Breast epithelium (tissue), 4 donors: Measurements from ENCODE around the gene MBOAT1. TPM values are rescaled to one million over a fixed set of nuclear protein-coding genes. Genes with fewer than 3 reads are reported as not detected.

Source experiments
- DNase-seq, 2 donors: peaks; one replicate each; pipeline ENCODE4 v3.0.0-alpha.2; 2019; ENCODE audit warnings: low spot score in 2 of 2
- H3K27ac ChIP-seq, 2 donors: fragments of 200-600 bp; sonication (generic) in 1 of 2; one replicate each; pipeline ENCODE4 v1.5.1; 2016 to 2019; ENCODE audit warnings: mild to moderate bottlenecking in 1 of 2
- H3K27me3 ChIP-seq, 2 donors: fragments of 200-600 bp; sonication (generic) in 1 of 2; one replicate each; pipeline versions ENCODE4 v1.5.1 to v1.6.0; 2017 to 2019; ENCODE audit warnings: control low read depth in 1 of 2, mild to moderate bottlenecking in 1 of 2
- H3K36me3 ChIP-seq: fragments of 200-600 bp; one replicate; pipeline ENCODE4 v1.5.1; 2019
- H3K4me1 ChIP-seq, 2 donors: fragments of 200-600 bp; sonication (generic); one replicate each; pipeline ENCODE4 v1.5.1; 2016 to 2019; ENCODE audit warnings: control low read depth in 1 of 2
- H3K4me3 ChIP-seq, 3 donors: fragments of 200-600 bp; sonication (generic); 1 replicate in 2 of 3; 2 replicates in 1 of 3; pipeline ENCODE4 v1.5.1; 2016 to 2019; ENCODE audit warnings: mild to moderate bottlenecking in 3 of 3, moderate library complexity in 2 of 3
- H3K9me3 ChIP-seq, 2 donors: fragments of 200-600 bp; sonication (generic) in 1 of 2; one replicate each; pipeline ENCODE4 v1.5.1; 2016 to 2019; ENCODE audit warnings: control low read depth in 1 of 2
- CTCF ChIP-seq, 3 donors: fragments of 450-650 bp; IDR thresholded peaks; one replicate each; pipeline ENCODE4 v1.5.1; 2016 to 2017; ENCODE audit warnings: antibody characterized with exemption in 3 of 3, mild to moderate bottlenecking in 3 of 3, moderate library complexity in 3 of 3
- POLR2A ChIP-seq: fragments of 450-650 bp; IDR thresholded peaks from one replicate; pipeline ENCODE4 v1.6.1; 2016; ENCODE audit warnings: antibody characterized with exemption, mild to moderate bottlenecking, moderate library complexity
- POLR2AphosphoS5 ChIP-seq, 3 donors: sonication (generic); formaldehyde crosslinking; IDR thresholded peaks; one replicate each; pipeline ENCODE4 v1.6.1; 2017; ENCODE audit warnings: antibody characterized with exemption in 3 of 3
- intact Hi-C: fragments of 100-400 bp; cut with DNase I; formaldehyde crosslinking; loops from one replicate; pipeline ENCODE4 v1.15.1; 2023; ENCODE audit warnings: low total_unique reads
- total RNA-seq, 3 donors: library from RNA; depleted of rRNA; stranded (reverse); fragments of >200 nt; gene quantifications; one replicate each; pipeline ENCODE4 v1.1.0, GENCODE V29; 2016

The MBOAT1 gene
- total RNA-seq, 3 donors from 2014 or later: 10.9 to 38.6 (median 26.2) TPM

GRCh38 chr6:20237677-20238460 lies 25.6 kb upstream of the MBOAT1 start:
- no peak overlapping the region for H3K27ac ChIP-seq

GRCh38 chr6:20236909-20237600 lies 24.8 kb upstream of the MBOAT1 start:
- H3K27me3 ChIP-seq: no peaks in the 10 kb centered on the region
- no peak for DNase-seq
- H3K36me3 ChIP-seq: no peaks in the 10 kb centered on the region
- no peak overlapping the region for H3K4me3 ChIP-seq
- no peaks in the 10 kb centered on the region for H3K4me1 ChIP-seq
- intact Hi-C loops: no loop called here
- no peak for TF ChIP-seq POLR2AphosphoS5 (IDR thresholded peaks at IDR 0.05)
- TF ChIP-seq POLR2A: no peak
- no peak for TF ChIP-seq CTCF (IDR thresholded peaks at IDR 0.05)
- H3K27ac ChIP-seq: no peak overlapping the region
- peaks cover 0 to 4% of the 10 kb centered on the region in 2 donors for H3K9me3 ChIP-seq

More at GRCh38 chr6:20237677-20238460, 25.6 kb upstream of the MBOAT1 start:
- TF ChIP-seq POLR2AphosphoS5 (IDR thresholded peaks at IDR 0.05) (no peak), POLR2A (no peak), CTCF (IDR thresholded peaks at IDR 0.05) (no peak)
- Histone ChIP-seq H3K36me3 (no peaks in the 10 kb centered on the region), H3K9me3 (peaks cover 0 to 4% of the 10 kb centered on the region in 2 donors), H3K4me3 (no peak overlapping the region), H3K4me1 (no peaks in the 10 kb centered on the region), H3K27me3 (no peaks in the 10 kb centered on the region)
- intact Hi-C loops: no loop called here
- DNase-seq: no peak

GRCh38 chr6:20236344-20236743 lies 24.1 kb upstream of the MBOAT1 start:
- H3K4me3 ChIP-seq: no peak overlapping the region
- no peaks in the 10 kb centered on the region for H3K4me1 ChIP-seq
- TF ChIP-seq POLR2AphosphoS5 (IDR thresholded peaks at IDR 0.05): no peak
- no peaks in the 10 kb centered on the region for H3K27me3 ChIP-seq
- H3K27ac ChIP-seq: no peak overlapping the region
- no peaks in the 10 kb centered on the region for H3K36me3 ChIP-seq
- H3K9me3 ChIP-seq: peaks cover 0 to 4% of the 10 kb centered on the region in 2 donors
- intact Hi-C loops: no loop called here
- no peak for DNase-seq

- Histone ChIP-seq H3K4me1 (no peaks in the 10 kb centered on the region), H3K4me3 (no peak overlapping the region), H3K9me3 (peaks cover 0 to 4% of the 10 kb centered on the region in 2 donors), H3K27me3 (no peaks in the 10 kb centered on the region), H3K27ac (no peak overlapping the region), H3K36me3 (no peaks in the 10 kb centered on the region)
- DNase-seq: no peak
- TF ChIP-seq POLR2AphosphoS5 (IDR thresholded peaks at IDR 0.05) (no peak), CTCF (IDR thresholded peaks at IDR 0.05) (no peak)
- intact Hi-C loops: no loop called here
Measured at GRCh38 chr6:20235041-20235440, 22.8 kb upstream of the MBOAT1 start.

- Histone ChIP-seq H3K27ac (no peak overlapping the region), H3K4me1 (no peaks in the 10 kb centered on the region), H3K4me3 (no peak overlapping the region), H3K27me3 (no peaks in the 10 kb centered on the region), H3K9me3 (peaks cover 0 to 3% of the 10 kb centered on the region in 2 donors), H3K36me3 (no peaks in the 10 kb centered on the region)
- intact Hi-C loops: no loop called here
- TF ChIP-seq CTCF (IDR thresholded peaks at IDR 0.05): no peak
- no peak for TF ChIP-seq POLR2A
- TF ChIP-seq POLR2AphosphoS5 (IDR thresholded peaks at IDR 0.05): no peak
- no peak for DNase-seq
Measured at GRCh38 chr6:20234136-20234535, 21.9 kb upstream of the MBOAT1 start.
